NCI-H1048 (cell line): ENCODE data around the gene UGGT2.
A peak's percentile ranks its signal among the peaks of the same experiment; 100 is the strongest.
"Not testable (repeated sequence)": the region's sequence is repeated elsewhere in the genome, so short reads cannot be mapped to it uniquely, and the experiment has no call there.

ENCODE experiments used
- DNase-seq: peaks from one replicate; lab custom pipeline; 2025; lab: John Stamatoyannopoulos, UW

Gene UGGT2

GRCh38 chr13:96053003-96053703 is at the start of gene UGGT2:
Gene UGGT2 (minus strand): TSS chr13:96053401. CDS start chr13:96053312, 89 bp downstream.
- DNase-seq = peak; percentile 73

GRCh38 chr13:96100457-96101220 is 47.4 kb upstream of the UGGT2 start:
- no peak for DNase-seq

DNA sequence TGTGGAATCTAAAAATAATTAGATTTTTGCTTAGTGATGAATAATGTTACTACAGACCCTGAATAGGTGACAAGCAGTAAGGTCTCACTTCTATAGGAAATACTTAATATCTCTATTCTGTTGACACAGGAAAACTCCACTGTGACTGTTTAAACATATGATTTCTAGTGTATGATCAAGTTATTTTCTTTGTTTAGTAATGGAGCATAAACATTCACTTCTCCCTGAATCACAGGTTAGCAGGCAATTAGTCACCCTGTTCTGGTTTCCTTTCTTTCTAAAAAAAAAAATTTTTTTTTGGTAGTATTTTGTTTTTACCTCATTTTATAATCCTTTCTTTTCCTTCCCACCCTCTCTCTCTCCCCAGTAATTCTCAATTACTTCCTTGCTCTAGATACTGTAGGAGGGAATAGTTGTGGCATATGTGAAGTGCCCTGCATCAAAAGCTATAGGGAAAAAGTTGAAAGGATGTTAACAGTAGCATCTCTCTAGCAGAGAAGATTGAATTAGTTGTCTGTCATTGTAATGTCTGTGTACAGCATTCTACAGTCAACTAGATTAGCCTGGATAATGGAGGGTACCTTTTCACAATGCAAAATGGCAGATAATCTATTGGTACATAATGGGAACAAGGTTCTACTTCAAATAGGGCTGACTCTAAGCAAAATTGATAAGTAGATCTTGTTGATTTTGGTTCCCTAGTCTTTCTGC is 40.2 kb upstream of the UGGT2 start:
- DNase-seq = no peak

- no peak for DNase-seq
These were observed 38.2 kb upstream of the UGGT2 start for GRCh38 chr13:96091164-96092117.

- DNase-seq = no peak
These were observed 37.3 kb upstream of the UGGT2 start for GRCh38 chr13:96090240-96091101.

DNA sequence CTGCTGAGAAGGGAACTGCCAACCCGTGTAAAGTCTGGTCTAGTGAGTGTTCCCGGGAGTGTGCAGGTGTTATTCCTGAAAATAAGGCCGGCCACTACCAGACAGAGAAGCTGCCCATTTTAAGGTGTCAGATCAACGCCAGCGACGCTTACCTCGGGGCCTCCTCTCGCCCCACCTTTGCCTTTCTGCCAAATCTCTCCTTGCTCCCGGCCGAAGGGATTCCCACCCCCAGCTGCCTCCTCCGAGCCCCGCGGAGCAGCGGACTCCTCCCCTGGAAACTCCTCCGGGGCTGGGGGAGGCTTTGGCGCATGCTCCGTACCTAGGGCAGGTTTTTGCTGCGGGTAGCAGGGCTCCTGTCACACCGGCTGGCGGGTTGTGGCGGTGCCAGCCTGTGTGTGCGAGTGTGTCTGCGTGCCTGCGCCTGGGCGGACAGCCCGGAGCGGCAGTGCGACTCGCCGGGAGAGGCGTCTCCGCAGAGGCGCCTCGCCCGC is 36.6 kb upstream of the UGGT2 start, which contains the start of gene HS6ST3:
Gene HS6ST3 (plus strand): TSS at position 359 of the 491 bp plus-strand sequence.
- DNase-seq = peak; percentile 32

- DNase-seq = no peak
These were observed 35.9 kb upstream of the UGGT2 start for GRCh38 chr13:96089139-96089538.

GRCh38 chr13:96086736-96087135 is 33.5 kb upstream of the UGGT2 start:
- no peak for DNase-seq

DNA sequence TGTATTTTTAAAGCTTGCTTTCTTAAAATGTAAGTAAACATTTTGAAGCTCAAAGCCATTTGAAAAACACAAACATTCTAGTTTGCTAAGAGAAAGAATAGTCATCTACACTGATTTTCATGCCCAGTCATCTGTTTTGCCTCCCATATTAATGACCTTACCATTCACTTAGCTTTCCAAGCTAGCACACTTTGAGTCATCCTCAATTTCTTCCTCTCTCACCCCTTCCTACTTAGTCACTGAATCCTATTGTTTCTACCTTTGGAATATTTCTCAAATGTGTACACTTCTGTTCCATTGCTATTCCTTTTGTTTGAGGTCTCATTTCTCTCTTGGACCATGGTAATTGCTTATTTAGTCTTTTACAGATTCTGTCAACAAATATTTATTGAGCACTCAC is 29.4 kb upstream of the UGGT2 start:
- DNase-seq = no peak

GRCh38 chr13:96081888-96082287 is 28.7 kb upstream of the UGGT2 start:
- DNase-seq = no peak

DNA sequence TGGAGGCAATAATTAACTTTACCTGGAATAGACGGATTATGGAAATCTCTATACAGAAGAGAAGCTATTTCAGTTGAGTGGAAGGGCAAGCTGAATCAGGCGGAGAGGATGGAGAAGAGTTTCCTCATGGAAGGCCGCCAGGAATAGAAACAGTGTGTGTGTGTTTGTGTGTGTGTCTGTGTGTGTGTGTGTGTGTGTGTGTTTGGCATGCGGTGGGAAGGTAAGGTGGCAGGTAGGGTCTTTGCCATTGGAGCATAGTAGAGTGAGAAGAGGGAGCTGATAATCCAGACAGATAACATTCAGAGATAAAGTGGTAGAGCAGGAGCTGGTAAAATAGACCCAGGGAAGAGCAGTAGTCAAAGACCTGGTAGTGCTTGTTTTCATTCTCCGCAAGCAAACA is 27.5 kb upstream of the UGGT2 start:
- DNase-seq = no peak

DNA sequence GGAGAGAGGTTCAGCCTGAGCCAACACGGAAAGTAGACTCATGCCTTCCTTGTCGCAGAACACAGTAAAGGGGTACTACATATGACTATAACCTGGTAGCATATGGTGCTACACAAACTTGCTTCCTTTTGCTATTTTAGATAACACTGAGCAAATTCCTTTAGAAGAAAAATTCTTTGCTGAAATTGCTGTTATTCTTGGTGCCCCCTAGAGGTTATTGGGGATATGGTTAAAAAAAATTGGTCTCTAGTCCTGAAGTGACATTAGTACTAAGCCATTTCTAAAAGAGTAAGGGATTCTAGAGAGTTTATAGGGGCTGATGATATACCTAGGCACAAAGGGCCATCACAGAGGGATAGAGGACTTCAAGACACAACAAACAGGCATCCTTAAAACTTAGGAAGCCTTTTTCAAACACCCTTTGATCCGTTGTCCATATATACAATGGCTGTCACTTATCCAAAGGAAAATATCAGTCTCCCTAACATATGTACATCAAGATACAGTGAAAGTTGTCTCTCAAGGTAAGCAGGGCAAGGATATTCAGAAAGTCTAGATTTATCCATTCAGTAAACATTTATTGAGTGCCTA is 22.8 kb upstream of the UGGT2 start:
- no peak for DNase-seq

DNA sequence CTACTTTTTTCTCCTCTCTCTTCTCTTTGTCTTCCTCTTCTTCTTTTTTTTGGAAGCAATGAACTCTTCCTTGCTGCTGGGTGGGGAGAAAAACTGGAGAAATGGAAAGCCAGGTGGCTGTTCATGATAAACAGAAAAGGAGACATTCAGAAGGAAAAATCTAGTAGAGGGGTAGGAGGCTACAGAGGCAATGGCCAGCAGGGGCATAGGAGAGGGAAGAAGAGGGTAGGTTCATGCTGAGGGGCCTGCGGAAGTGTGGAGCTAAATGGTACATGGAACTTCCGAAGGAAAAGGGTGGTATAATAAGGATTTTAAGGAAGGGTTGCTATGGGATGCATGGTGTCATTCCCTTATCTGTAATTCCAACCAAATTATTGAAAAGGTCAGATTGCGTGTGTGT is 19.2 kb upstream of the UGGT2 start:
- DNase-seq = no peak

GRCh38 chr13:96071504-96071903 is 18.3 kb upstream of the UGGT2 start:
- DNase-seq = no peak

DNA sequence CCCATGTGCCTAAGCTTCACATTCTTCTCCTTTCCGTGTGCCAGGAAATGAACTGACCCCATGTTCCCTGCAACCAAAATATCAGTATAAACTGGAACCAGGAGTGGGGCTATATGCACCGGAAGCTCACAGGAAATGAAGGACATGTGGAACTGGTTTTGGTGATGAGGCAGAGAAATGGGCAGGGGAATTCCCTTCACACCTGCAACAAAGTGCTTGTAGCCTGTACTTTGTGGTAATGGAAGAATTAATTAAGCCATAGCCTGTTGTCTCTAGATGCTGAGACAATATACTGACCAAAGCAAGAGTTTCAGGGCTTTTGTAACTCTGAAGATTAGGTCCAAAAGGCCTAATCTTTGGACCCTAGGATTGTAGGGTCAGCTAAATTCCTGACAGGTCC is 15.5 kb upstream of the UGGT2 start:
- DNase-seq = no peak

DNA sequence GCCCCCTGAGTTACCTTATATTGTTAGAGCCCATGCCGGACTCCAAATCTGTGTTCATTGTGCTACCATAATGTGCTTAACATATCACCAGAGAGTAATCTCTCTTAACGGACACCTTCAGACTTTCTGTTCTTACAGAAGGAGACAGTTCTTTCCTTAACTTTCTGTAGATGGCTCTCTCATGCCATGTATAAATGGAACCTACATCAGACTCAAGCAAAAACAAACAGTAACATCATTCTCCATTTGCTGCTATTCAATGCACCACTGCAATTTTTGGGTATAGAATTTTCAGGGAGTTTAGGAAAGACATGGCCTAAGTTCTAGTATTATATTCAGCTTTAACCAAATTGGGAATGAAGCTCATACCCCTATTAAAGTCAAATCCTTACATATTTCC is 12.6 kb upstream of the UGGT2 start:
- DNase-seq = no peak

GRCh38 chr13:96052656-96053002 is 572 bp downstream of the UGGT2 start:
- no peak for DNase-seq

DNA sequence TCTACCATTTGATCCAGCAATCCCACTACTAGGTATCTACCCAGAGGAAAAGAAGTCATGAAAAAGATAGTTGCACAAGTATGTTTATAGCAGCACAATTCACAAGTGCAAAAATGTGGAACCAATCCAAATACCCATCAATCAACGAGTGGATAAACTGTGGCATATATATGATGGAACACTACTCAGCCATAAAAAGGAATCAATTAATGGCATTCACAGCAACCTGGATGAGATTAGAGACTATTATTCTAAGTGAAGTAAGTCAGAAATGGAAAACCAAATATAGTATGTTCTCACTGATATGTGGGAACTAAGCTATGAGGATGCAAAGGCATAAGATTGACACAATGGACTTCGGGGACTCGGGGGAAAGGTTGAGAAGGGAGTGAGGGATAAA is 1.3 kb downstream of the UGGT2 start:
- DNase-seq = not testable (repeated sequence)

DNA sequence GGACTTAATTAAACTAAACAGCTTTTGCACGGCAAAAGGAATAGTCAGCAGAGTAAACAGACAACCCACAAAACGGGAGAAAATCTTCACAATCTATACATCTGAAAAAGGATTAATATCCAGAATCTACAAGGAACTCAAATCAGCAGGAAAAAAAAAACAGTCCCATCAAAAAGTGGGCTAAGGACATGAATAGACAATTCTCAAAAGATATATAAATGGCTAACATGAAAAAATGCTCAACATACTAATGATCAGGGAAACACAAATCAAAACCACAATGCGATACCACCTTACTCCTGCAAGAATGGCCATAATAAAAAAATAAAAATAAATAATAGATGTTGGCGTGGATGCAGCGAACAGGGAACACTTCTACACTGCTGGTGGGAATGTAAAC is 1.7 kb downstream of the UGGT2 start:
- not testable (repeated sequence) for DNase-seq

- DNase-seq = not testable (repeated sequence)
These were observed 2.2 kb downstream of the UGGT2 start for GRCh38 chr13:96050955-96051354.
